Hematopoietic multipotent progenitor cell treated with erythropoietin and hydrocortisone succinate and interleukin-3 and kit ligand, for 4 days (in vitro differentiated cells): ENCODE measurements around the gene WDR11.
"Not testable (repeated sequence)": the region's sequence is repeated elsewhere in the genome, so short reads cannot be mapped to it uniquely, and the experiment has no call there.

Experiments
- DNase-seq: peaks from one replicate; pipeline ENCODE4 v3.0.0-alpha.2; 2015

The WDR11 gene

DNA sequence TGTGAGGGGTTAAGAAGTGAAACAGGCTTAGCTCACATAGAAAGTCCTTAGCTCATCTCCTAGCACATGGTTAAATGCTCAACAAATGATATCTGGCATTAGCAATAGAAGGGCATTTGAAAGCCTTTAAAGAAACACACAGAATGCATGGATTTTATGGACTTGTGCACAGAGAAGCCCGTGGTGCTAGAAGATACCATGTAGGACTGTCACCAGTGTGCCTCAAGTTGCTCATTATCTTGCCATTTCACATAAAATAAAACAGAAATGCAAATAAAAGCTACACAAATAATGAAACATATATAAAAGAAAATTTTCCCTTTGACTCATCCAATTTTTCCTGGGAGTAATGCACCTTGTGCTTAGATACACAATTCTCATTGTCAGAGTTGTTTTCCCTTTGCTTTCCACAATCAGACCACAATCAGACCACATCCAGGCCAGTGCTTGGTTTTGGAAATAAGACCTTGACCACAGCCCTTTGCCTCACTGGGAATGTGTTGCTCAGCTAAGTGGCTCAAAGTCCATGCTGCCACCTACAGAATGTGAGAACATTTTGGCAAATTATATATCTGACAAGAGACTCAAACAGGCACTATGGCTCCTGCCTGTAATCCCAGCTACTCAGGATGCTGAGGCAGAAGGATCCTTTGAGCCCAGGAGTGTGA lies 9.5 kb upstream of the WDR11 start:
- DNase-seq, result no peak

DNA sequence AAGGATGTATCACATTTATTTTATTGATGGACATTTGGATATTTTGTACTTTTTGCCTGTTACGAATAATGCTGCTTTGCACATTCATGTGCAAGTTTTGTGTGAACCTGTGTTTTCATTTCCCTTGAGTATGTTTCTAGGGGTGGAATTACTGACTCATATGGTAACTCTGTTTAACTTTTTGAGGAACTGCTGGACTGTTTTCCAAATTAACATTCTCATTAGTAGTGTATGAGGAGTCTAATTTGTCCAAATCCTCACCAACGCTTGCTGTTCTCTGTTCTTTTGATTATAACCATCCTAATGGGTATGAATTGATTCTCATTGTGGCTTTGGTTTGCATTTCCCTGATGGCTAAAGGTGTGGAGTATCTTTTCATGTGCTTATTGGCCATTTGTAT lies 3.2 kb downstream of the WDR11 start:
- no peak for DNase-seq

DNA sequence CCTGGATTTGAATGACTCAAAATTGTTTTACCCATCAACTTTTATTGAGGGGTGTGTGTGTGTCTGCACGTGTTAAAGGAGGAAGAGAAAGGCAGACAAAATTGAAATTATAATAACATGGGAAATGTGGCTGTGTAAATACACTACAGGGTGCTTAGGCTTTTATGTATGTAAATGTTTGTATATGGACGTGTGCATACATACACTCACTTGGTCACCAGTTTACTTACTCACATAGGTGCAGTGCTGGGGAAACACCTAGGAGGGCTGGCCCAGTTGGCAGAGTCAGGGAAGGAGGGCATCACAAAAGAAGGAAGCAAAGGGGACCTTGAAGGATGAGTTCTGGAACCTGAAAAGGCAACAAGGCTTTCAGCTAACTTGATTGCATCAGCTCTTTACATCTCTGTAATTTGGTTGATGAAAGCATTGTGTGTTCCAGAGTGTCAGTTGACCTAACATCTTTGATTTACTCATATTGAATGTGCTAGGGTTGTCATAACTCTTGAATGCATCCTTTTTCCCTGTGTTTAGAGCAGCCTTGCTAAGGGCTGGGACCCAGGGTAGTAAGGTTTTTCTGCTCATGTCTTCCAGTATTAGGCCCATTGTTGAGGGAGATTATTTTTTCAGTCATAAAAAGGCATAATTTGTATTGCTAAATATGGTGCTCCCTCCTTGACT lies 10.2 kb downstream of the WDR11 start:
- no peak for DNase-seq

DNA sequence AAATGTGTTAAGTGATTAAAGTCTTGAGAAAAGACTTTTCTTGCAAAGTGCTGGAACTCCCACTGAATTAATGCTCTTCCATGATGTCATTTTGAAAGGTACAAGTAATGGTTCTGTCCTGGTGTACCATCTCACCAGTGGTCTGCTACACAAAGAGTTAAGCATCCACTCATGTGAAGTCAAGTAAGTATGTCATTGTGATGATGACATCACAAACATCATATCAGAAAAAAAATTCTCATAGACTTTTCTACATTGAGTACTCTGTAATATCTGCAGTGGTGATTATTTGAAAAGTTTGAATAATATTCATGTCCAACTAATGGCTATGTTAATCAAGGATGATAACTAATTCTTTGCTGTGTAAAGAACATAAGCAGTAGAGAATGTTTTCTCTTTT lies 22.6 kb downstream of the WDR11 start:
- no peak for DNase-seq

DNA sequence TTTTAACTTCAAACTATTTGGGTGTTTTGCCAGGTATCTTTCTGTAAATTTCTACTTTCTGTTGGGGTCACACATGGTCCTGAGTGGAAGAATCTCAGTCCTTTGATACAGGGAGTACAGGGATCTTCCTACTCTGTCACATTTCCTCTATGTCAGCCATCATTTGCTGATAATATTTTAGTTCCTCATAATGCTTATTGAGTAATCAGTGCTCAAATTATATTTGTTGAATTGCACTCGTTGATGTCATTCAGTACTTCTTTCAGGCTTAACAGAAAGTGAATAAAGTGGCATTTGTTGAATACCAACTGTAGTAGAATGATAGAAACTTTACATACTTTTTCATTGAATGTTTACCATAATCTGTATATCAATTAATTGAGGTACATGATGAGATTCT lies 31.9 kb downstream of the WDR11 start:
- DNase-seq, result peak; percentile 38

DNA sequence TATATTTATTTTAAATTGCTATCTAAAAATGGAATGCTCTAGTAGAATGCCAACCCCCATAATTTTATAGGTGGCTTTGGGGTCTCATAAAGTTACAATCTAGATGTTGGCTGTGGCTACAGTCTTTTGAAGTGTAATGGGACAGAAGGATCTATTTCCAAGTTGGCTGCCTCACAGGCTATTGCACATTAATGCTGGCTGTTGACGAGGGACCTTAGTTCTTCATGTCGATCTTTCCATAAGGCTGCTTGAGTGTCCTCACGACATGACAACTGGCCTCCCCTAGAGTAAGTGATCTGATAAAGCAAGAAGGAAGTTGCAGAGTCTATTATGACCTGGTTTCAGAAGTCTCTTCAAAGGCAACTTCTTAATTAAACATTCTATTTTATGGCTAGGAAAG lies 36.3 kb downstream of the WDR11 start:
- DNase-seq, result no peak

DNA sequence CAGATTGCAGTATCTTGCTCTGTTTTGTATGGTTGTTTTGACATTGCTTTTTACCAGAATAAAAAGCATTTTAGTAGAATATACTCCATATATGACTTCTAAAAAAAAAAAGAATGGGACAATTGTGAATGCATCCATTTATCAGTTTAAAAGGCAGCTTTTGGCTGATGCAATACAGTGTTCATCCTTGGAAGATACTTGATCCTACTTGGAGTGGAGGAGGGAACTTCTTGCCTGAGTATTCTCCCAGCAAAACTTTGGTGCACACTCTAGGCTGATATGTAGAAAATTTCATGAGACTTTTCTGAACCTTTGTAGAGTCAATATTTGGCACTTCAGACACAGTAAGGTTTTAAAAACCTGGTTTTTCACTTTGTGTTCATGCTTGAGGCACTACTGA lies 40.2 kb downstream of the WDR11 start:
- DNase-seq, result no peak

DNA sequence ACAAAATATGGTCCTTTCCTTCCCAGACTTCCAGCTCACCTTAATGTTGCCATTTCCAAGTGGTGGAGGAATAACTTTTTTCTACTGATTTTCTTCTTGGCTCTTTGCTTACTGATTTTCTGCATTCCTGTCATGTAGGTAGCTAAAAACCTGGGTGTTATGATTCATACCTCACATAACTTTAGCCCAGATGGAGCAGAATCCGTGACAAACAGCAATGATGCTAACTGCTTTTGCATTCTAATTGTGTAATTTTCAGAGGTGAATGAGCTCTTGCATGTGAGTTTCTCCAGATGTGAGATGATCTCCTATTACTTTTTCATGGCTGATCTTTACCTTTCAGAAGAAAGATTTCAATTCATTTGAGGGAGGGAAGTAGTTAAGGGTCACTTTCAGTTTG lies 43.4 kb downstream of the WDR11 start:
- DNase-seq, result no peak

DNA sequence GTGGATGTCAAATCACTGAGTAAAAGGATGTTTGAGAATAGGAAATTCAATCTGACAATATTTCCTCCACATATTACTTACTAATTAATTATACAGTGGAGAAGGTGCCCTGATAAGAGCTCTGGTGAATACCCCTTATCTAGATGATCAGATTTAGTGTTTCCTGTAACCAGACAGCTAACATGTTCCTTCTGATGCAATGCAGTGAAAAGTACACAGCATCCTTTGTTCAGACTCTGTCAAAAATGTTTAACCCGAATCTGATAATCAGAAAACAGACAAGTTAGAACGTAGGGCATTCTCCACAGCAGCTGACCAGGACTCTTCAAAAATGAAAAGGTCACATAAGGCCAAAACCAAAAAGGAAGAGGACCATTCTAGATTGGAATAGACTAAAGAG lies 46.2 kb downstream of the WDR11 start:
- DNase-seq, result peak; percentile 60

DNA sequence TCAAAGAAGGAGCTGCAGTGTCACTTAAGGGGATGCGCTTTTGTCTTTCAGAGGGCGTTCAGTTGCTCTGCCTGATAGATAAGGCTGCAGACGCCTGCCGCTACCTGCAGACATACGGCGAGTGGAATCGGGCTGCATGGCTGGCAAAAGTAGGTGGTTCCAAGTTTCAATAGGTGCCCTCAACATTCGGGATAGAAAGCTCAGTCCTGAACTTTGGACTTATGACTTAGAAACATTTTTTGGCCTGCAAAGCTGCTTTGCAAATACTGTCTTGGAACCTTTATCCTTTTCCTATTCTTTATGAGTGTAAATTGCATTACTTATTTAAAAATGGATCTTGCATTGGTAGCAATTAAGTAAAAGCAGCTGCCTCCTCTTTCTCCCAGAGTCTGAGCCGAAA lies 54.1 kb downstream of the WDR11 start:
- DNase-seq, result no peak

DNA sequence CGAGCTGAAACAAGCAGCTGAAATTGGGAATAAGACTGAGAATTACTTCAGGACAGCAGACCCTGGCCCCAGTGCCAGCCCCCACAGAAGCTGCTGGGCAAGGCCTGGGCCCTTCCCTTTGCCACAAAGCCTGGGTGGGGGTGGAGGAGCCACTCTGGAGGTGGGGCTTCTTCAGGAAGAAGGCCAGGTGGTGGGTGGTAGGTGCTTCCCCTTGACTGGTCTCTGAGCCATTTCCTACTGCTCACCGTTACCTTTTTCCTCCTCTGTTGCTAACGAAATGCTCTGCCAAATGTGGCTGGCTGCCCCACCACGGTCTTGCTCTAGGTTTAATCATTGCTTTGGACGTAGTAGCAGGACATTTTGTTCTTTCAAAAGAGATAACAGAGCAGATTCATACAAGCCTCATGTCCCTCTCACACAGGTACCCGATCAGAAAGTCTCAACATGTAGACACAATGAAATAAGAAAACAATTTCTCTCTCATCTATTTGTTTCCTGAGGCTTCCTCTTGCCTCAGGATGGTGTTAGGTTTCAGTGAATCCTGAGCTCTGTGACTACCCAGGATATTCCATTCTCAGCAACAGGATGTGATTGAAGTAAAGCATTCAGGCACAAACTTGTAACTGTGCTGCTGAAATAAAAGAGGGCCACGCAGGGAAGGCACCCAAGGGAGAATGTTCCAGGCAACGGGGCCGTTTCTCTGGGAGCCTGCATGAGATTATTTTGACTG lies 66.5 kb downstream of the WDR11 start:
- no peak for DNase-seq

DNA sequence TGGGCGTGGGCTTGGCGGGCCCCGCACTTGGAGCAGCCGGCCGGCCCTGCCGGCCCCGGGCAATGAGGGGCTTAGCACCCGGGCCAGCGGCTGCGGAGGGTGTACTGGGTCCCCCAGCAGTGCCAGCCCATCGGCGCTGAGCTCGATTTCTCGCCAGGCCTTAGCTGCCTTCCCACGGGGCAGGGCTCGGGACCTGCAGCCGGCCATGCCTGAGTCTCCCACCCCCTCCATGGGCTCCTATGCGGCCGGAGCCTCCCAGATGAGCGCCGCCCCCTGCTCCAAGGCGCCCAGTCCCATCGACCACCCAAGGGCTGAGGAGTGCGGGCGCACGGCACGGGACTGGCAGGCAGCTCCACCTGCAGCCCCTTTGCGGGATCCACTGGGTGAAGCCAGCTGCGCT lies 72.7 kb downstream of the WDR11 start:
- not testable (repeated sequence) for DNase-seq

DNA sequence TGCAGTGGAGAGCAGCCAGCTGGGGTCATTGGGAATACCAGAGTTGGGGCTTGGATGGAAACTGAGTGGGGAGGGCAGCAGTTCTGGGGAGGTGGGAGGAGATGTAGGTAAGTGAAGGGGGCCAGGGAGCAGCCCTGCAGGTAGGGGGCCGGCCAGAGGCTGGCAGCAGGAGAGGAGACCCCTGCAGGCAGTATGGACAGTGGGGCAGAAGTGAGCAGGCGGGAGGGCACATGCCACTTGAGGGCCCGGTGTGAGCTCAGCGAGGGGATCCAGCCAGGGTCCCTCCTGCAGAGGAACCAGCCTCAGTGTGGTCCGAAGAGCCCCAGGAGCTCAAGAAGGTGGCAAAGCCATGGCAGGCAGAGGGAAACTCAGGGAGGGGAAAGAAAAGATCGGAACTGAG lies 75.4 kb downstream of the WDR11 start:
- no peak for DNase-seq

DNA sequence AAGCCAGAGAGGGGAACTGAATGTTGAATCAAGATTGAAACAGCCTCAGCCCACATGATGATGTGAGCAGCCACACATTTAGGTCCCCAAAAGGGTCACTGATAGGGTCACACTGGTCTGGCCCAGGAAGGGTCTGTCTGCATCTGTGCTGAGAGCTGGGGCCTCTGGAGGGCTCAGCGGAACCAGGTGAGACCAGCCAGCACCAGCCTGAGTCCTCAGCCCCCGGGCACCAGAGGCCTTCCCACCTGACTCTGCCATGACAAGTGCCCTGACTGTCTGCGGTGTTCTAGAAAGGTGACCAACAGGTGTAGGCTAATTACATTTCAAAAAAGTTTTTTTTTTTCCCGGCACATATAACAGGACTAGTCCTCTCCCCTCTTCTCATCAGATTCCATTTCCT lies 76.2 kb downstream of the WDR11 start:
- no peak for DNase-seq

DNA sequence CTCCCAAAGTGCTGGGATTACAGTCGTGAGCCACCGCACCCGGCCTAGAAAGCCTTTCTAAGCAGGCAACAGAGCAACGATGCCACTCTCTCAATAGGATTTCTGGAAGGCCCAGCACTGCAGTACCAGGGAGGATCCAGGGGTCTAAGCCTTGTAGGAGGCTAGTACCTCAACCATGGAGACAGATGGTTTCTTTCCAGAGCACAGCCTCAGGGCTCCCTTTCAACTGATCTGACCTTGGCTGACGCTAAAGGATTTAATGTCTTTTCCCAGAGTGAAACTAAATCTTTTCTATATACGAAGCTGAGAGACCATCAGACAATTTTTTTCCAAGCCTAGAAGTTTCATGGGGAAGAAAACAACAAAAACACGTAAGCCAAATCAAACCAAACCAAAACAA lies 78.0 kb downstream of the WDR11 start:
- DNase-seq, result no peak

DNA sequence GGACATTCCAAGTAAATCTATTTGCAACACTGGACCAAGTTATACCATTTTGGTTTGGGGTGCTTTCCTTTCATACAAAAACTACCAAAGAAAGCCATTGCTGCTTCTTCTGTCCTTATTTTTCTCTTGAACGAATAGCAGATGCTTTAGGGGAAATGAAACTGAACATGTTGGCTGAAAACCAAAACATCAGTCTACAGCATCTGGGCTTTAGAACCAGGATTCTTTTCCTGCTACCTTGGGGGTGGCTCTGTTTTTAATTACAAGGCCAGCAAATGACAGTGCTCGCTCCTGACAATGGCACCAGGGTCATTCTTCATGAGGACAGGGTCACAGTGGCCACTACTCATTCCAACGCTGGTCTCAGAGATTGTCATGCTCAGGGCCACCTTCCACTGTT lies 80.3 kb downstream of the WDR11 start:
- no peak for DNase-seq

DNA sequence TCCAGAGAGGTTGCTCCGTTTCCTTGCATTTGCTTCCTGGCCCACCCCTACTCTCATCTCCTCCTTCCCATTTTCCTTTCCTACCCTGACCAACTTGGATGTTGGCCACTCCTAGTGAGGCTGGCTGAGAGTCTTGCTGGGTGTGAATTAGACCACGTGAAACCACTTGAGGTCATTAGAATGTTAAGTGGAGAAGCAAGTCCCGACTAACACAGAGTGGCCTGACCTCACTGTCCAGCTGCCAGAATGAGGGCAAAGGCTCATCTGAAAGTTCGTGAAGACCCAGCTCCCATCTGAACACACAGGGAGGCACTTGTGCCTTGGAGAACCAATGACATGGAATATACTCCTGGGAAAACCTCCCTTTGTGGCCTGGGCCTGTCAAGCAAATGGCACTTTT lies 80.8 kb downstream of the WDR11 start:
- DNase-seq, result no peak

DNA sequence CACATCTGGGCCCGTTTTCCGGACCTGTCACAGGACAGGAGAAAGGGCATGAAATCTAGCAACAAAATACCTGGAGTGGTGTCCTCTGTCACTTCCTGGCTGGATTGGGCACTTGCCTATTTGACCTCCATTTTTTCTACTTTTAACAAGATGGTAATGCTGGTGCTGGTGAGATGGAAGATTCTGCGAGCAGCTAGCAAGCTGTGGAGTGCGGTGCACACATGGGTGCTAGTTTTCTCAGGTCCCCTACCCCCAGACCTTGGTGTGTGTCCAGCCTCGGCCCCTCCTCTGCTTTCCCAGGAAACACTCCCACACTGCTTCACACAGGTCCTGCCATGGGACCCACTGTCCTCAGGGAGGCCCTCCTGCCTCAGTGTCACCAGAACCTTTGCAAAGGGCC lies 87.7 kb downstream of the WDR11 start:
- DNase-seq, result no peak

DNA sequence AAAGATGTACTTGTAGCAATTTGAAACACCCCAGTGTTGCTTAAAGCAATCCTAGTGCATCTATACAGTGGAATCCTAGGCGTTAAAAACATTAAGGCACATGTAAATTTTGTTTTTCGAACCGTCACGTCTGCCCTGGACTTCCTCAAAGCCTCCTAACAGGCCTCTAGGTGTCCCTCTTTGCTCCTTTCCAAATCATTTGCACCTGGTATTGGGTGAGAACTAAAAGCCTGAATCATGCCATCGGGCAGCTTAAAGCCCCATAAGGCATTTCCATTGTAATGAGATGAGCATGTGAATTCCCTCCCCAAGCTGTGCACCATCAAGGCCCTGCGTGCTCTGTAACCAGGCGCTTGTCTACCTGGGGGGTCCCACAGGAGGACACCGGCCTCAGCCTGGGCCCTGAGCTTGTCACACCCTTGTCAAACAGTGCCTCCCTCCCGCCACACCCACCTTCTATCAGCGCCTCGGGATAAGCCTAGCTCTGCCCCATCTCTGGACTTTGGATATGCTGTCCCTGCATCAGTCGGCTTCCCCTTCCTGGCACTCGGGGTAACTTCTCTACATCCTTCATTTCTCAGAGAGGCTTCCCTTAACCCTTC lies 89.2 kb downstream of the WDR11 start:
- peak; percentile 3 for DNase-seq

DNA sequence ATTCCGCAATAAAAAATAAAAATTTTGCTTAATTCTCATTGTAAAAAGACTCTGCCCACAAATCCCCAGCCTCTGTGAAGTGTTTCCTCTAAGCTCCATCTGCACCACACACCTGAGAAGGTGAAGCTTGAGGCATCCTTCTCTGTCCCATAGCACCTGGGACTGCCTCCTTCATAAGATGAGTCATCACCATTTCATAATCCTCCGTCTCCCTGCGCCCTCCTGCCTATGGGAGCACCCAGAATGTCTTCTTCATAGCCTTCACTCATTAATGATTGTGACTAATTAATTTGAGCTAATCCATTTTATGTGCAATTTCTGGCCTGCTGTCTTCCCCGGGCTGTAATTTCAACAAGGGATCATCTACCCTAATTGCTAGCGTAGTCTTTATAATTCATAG lies 90.3 kb downstream of the WDR11 start:
- no peak for DNase-seq

DNA sequence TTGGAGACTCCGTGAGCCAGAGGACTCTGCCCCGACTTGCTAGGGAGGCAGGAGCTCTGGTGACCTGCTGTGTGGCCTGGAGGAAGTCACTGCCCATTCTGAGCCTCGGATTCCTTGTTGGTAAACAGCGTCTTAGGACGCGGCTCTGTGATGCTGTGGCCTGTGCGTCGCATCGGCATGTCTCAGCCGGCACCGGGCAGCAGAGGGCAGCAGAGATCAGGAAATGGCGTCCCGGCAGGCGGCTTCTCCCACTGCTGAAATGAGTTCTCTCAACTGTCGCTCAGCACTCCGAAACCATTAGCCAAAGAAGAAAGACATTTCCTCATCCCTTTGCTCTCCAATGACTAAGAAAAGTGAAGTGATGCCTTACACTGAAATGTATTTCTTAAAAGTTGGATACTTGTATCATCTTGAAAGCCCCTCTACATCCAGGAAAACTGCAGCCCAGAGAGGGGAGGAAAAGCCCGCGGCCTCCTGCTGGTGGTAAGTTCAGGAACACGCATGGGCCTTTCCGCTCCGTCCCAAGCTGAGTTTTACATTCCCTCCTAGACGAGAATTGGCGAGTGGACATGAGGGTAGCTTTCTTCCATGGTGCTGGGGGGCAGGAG lies 91.7 kb downstream of the WDR11 start:
- DNase-seq, result peak; percentile 86

DNA sequence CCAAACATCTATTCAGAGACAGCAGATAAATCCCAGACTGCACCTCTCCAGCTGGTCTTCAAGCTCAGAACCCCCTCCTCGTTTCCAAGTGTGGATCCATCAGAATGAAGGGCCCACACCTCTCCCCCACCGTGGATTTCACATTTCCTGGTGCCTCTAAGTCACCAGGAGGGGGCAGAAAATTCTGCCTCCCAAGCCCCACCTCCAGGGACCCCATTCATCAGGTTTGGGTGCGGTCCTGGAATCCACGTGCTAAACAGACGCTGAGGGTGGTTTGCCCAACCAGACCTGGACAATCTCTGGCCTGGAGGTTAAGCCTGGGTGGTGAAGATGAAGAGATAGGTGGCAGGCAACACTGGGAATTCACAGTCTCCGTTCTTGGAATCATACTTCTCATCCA lies 92.4 kb downstream of the WDR11 start:
- no peak for DNase-seq

DNA sequence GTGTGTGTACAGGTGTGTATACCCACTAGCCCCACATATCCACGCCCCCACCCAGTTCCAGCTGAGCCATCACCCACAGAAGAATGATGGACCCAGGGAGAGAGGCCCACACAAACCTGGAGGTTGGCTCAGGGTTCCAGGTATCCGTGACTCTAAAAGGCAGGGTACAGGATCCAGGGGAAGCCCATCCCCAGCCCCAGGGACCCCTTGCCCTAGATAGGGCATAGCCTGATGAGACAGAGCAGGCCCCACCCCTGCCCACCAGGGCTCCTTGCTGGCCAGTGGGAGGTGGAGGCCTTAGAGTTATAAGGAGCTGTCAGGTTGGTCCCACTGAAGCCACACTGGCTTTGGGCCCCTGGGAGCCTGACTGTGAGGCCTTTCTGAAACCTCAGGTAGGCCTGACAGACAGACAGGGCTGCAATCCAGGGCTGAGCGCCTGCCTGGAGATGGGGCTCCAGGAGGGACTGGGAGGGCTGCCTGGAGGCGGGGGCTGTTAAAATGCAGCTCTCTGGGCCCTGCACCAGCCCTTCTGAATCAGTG lies 93.5 kb downstream of the WDR11 start:
- DNase-seq, result no peak
